GM18511 (cell line): Measurements from ENCODE around the gene CCL14.

Source experiments
- ATAC-seq: cut with Tn5 transposase; IDR thresholded peaks from one replicate; pipeline ENCODE4 v1.9.1; 2021; ENCODE audit warnings: mild to moderate bottlenecking, moderate library complexity; ENCODE audit not compliant: unreplicated experiment

CCL14 gene

DNA sequence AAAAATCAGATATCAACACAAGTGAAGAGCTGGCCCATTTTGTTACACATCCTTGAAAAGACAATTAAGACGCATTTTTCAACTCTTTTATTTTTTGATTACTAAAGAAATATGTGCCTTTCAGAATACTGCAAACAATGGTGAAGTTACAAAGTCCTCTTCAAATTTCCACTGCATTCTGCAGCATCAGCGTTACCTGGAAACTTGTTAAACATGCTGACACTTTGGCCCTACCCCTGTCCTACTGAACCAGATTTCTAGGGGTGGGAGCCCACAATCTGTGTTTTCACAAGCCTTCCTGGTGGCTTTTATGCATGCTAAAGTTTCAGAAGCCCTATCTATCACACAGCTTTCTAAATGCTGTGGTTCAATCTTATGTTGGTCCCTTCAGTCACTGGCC, 4.5 kb upstream of the CCL14 start:
- no peak for ATAC-seq

DNA sequence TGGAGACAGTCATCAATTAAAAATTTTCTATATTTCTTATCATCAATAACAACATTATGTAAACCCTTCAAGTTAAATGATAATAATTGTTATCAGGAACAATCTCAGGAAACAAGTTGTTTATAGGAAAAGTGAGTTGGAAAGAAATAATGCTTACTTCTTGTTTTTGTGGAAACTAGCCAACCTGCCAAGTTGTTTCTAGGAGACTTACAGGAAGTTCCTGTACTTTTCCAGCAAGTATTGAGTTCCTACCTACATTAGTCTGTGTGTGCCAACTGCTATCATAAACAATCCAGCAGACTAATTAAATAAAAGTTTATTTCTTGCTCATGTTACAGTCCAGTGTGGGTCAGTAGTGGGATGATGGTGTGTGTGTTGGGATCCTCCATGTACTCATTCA, 1.6 kb upstream of the CCL14 start:
- no peak for ATAC-seq

DNA sequence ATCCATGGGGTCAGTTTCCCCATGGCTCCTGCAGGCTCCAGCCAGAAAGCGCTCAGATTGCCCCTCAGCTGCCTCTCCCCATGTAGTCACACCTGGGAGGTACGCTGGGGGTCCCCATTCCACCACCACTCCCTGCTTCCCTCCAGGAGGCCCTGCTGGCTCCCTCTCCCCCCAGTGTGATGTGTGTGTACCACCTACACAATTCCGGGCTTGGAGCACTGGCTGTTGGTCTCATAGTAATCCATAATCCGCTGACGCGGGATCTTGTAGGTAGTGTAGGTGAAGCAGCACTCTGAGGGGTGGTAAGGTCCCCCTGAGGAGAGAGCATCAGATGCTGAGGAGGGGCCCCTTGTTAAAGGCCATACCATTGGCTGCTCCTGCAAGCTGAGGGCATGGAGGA, 2.4 kb downstream of the CCL14 start:
- ATAC-seq, result no peak

DNA sequence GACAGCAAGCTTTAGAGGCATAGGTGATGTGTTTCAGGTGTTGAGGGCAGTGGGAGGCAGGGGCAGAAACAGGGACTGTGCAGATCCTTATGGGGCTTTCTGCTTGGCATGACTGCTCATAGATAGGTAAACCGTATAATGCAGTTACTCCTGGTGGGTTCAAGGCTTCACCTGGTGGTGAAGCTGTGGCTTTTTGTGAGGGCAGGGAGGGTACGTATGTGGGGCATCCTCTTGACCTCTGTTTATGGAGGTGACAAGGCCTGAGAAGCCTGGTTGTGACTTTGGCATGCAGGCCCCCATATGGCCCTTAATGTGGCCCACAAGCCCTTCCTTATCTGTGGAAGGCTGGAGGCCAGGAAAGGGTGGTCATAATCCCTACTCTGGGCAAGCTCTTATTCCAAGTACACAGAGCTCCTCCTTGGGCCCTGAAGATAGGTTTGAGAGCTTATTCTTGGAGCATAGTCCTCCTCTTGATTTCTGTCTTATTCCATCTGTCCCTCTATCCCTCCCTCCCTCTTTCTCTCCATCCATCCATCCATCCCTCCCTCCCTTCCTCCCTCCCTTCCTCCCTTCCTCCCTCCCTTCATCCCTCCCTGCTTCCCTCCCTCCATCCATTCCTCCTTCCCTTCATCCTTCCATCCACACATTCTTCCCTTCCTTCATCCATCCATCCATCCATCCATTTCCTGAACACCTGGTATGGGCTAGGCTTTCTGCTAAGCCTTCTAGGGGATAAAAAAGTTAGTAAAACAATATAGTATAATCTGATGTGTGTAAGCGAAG, 3.9 kb downstream of the CCL14 start:
- ATAC-seq, result no peak

DNA sequence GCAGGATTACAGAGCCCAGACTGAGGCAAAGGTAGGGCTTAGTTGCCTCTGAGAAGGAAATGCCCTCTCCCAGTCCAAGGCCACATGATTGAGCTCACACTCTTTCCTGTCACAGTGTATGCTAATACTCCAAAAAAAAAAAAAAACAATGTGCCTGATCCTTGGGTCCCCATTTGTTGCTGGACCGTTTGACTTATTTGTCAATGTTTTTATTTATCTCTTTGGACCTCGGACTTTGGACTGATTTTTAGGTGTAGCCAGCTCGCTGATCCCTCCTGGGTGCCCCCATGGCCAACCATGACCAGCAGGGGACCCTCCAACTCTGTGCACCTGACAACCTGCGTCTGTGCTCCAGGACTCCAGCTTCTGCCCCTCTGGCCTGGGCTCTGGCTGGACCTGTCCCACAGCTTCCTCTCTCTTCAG, 4.6 kb downstream of the CCL14 start:
- no peak for ATAC-seq

DNA sequence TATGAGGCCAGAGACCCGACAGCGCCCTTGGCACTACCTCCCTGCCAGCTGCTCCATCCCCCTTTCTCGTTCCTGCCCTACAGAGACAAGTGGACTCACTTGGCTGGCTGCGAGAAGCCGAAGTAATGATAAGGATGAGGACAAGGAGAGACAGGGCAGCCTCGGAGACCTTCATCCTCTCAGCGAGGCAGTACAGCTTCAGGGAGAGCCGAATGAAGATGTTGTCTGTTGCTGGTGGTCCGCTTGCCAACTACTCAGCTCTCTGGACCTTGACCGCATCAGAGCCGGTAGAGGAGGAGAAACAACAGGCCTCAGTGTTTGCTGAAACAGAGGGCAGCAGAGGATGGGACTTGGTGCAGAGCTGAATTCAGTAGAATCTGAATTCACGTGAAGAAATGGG, 5.3 kb downstream of the CCL14 start, which contains the start of gene CCL16:
Gene CCL16, minus strand, starts transcription at position 252 of the 400 bp plus-strand sequence. Its CDS starts 77 bp downstream, at position 175.
- no peak for ATAC-seq

DNA sequence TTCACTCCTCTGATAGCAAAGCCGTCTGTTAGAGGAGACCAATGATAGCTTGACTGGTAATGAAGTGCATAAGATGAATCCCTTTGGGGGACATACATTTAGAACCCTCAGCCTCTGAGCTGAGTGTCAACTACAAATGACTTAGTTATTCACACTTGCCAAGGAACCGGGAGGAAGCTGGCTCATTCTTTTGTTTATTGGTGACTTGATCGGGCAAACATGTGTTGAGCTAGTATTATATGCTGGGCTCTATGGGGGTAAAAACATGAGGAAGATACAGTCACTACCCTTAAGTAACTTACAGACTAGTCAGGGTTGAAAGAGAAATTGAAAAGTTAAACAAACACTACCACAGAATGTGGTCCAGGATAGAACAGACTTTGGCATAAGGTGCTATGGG, 8.2 kb downstream of the CCL14 start:
- ATAC-seq, result no peak

DNA sequence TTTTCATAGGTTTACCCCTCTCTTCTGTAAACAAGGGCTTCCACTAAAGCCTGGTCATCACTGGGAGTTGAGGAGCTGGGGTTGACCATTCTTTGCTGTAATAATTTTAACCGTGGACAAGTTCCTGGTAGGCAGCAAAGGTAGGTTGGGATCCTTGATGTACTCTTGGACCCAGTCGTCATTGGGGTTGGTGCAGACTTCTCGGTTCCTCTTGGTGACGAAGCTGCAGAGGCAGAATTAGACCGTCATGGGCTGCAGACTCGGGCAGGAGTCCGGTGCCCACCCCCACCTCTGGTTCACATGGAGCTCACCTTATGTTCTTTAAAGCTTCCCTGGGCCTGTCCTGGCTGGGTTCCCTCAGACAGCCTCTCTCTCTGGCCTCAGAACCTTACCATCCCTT, 9.0 kb downstream of the CCL14 start:
- ATAC-seq, result no peak

DNA sequence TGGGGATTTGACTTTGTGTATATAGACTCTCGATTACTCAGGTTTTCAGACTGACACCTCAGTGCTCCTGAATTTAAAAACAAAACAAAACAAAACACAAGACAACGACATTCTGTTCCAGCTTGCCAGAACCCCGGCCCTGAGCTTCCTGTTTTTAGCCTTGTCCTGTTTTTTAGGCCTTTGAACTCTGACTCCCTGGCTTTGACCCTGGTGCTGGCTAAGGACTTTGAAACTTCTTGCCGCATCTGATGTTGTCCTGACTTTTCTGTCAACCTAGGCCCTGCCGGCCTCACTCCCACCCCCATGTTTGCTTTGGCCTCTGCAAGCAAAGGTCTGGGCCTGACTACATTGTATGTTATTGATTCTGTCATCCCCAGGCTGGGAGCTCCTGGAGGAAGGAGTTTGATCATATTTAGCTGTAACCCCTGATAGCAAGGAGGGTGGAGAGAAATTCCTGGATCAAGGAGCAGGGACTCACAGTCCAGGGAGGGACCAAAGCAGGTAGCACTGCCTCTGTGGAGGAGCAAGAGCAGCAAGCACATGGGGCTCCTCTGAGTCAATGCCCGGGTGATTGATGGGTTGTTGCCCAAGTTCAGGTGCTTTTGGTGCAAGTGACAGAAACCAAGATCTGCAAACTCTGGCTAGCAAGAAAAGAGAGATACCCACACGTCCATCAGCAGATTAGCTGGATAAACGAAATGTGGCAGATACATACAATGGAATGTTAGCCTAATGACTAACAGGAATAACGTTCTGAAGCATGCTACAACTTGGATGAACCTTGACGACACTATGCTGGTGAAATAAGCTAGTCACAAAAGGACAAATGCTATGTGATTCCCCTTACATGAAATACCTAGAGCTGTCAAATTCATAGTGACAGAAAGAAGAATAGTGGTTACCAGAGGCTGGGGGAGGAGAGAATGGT, 12.9 kb downstream of the CCL14 start:
- ATAC-seq, result no peak

DNA sequence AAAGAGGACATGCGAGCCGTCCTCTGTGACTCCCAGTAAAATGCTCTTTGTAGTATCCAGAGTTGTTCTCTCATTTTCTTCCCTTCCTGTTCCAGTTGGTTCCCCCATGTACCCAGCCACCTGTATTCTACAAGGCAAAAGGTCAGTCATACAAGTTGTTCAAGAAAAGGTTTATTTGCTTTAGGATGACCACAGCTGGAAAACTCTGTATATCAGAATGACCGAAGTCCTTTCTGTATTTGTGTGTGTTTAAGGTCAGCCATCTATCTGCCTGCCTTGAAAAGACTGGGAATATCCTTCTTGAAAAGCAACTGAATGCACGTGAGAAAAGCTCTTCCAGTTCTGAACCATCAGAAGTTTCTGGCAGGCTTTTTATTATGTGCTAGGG, 13.6 kb downstream of the CCL14 start:
- ATAC-seq, result no peak

DNA sequence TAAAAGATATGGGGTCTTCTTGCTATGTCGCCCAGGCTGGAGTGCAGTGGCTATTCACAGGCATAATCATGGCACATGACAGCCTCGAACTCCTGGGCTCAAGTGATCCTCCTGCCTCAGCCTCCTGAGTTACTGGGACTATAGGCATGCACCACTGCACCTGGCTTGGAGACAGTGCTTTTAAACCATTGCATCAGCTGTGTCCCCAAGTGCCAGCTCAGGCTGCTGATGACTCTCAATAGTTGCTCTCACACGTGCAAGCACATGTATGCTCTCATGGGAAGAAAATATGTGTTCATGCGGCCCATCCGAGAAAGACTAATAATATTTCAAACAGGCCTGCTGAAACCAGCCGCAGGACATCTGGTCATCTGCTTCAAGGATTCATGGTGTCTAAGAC, 14.0 kb downstream of the CCL14 start:
- no peak for ATAC-seq

DNA sequence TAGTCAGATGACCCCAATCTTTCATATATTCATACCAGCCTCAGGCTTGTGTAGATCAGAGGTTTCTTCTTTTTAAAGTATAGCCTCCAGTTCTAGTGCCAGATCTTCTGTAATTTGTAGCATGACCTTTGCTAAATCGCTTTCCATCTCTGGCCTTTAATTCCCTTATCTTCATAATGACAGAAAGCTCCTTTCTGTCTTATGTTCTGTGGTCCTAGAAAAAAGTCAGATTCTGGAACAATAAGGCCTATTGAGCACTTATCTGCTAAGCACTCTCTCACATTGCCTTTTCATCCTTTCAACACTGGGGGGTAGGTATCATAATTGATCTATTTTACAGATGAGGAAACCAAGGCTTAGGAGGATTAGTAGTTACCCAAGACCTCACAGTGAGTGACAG, 14.5 kb downstream of the CCL14 start:
- no peak for ATAC-seq

DNA sequence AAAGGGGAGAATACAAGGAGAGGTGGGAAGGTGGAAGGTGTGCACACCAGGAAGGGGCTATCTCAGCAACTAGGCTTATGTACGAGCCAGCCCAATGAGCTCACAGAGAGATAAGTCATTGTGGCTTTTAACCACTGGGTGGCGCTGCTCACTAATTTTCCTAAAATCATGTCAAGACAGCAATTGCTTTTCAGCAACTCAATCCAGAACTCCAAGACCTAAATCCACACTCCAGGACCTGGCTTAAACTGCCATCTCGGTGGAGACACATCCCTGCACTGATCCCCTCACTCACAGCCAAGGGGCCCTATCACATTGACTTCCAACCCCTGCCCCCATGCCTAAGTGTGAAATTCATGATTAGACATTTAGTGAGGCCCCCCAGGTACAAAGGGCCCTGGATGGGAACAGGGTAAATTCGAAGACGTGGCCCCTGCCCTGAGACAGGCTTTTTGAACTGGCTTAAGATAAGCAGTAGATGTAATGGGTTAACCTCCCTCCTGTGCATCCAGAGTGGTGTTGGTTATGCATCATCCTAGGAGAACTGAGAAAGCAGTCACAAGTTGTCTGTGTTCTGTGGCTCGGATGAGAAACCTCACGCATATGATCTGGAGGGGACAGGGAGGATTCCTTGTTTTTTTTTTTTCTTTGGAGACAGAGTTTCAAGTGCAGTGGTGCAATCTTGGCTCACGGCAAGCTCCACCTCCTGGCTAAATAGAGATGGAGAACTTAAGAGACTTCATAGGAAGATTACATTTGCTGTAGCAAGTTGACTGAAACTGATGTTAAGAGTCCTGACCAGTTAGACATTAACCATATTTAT, 16.8 kb downstream of the CCL14 start:
- ATAC-seq, result no peak

DNA sequence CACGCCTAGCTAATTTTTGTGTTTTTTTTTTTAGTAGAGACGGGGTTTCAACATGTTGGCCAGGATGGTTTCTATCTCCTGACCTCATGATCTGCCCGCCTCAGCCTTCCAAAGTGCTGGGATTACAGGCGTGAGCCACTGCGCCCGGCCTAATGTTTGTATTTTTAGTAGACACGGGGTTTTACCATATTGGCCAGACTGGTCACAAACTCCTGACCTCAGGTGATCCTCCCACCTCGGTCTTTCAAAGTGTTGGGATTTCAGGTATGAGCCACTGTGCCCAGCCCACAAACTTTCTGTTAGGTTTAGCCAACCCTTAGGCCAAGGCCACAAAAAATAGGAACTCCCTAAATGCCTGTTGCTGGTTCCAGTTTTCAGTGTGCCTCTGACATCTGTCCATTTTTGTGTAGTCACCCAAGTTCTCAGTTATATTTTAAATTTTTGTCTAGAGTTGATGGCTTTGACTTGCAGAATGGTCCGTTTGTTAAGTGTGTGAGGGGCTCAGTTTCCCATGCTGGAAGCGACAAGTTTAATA, 17.9 kb downstream of the CCL14 start:
- ATAC-seq, result no peak

DNA sequence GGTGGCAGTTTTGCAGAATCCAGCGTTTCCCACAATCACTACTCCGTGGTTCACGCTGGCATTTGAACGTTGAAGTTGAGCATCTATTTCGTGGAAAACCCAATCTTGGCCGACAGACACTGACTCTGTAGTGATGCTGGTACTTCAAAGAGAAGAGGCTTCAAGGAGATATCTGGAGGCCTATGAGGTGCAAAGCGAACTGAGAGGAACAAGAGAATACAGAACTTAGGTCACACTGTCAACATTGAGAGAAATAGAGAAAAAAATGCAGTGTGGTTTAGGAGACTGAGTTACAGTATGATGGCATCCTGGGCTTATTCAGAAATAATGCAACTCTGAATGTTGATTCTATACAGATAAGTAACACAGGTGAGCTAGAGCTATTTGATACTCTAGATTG, 21.3 kb downstream of the CCL14 start:
- ATAC-seq, result no peak

DNA sequence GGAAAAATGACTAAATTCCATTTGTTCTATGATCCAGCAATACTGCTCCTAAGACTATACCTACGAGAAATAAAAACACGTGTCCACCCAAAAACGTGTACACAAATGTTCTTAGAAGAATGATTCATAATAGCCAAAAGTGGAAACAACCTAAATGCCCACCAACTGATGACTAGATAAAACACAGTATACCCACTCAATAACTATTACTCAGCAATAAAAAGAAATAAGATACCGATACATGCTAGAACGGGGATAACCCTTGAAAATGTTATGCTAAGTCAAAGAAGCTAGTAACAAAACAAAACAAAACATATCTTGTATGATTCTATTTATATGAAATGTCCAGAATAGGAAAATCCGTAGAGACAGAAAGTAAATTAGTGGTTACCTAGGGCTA, 22.9 kb downstream of the CCL14 start:
- no peak for ATAC-seq

DNA sequence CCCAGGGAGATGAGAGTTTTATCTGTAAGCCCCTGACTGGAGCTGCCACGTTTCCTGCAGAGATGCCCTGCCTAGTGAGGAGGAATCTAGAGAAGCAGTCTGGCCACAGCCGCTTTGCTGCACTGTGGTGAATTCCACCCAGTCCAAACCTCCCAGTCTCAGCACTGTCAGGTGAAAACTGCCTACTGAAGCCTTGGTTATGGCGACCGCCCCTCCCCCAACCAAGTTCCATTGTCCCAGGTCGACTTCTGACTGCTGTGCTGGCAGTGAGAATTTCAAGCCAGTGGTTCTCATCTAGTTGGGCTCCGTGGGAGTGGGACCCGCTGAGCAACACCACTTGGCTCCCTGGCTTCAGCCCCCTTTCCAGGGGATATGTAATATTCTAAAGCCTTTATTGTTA, 32.8 kb downstream of the CCL14 start:
- ATAC-seq, result no peak

DNA sequence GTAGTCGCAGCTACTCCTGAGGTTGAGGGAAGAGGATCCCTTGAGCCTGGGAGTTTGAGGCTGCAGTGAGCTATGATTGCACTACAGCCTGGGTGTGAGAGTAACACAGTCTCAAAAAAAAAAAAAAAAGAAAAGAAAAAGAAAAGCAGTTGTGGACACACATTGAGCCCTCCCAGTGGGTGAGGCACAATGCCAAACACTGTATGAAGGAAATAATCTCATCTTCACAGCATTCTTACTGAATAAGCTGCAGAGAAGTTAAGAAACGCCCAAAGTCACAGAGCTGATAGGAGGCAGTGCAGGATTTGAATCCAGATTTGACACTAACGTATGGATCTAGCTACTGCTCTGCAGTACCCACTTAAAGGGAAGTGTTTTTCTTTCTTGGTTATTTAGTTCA, 37.1 kb downstream of the CCL14 start:
- ATAC-seq, result no peak

DNA sequence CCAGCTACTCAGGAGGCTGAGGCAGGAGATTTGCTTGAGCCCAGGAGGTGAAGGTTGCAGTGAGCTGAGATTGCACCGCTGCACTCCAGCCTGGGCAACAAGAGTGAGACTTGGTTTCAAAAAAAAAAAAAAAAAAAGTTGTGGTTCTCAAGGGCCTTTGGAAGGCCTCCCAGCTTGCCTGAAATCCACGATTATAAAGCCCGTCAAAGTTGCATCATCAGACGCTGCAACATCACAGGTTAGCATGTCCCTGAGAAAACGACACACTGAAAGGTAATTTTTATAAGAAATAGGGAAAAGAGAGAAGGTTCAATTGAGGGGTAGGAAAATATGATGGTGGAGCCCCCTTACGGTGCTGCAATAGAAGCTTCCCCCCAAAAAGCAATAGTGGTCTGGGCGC, 38.4 kb downstream of the CCL14 start:
- no peak for ATAC-seq

DNA sequence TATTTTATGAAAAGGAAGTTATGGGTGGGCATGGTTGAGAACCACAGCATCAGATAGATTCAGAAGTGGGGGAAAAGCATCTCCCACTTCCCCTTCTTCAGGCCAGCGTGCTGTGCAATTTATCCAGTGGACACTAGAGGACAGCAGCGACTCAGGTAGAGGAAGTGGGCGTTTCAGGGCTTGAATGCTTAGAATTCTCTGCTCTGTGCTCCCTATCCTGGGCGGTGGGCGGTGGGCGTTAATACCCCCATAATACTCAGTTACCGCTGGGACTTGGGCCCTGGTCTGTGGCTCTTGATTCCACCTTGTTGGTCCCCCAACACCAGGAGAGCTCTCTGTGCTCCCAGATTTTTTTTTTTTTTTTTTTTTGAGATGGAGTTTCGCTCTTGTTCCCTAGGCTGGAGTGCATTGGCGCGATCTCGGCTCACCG, 39.4 kb downstream of the CCL14 start:
- ATAC-seq, result no peak

DNA sequence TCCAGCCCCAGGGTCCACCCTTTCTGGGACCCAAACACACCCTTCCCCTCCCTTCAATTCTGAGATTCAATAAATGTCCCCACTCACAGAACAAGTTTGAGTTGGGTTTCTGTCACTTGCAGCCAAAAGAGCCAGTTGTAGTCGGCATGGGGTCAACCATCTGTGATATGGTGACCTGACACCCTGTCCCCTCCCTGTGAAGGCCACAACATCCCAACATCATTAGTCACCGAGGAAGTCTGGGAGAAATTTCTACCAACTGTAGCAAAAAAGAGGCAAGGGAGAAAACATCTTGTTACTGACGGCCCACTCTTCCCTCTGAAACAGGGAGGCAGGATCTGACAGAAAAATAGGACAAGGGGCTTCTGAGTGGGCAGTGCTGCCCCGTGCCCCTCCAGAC, 42.4 kb downstream of the CCL14 start:
- no peak for ATAC-seq
